Measurements from ENCODE around the gene GNB1L. TPM values are rescaled to one million over a fixed set of nuclear protein-coding genes. Genes with fewer than 3 reads are reported as not detected.

The GNB1L gene
- total RNA-seq, 1 experiment from 2014 or later: 12.2 TPM

GRCh38 chr22:19764636-19765476, 89.8 kb downstream of the GNB1L start:
- Histone ChIP-seq H3K4me3 (ENCODE audit: low read depth in 2 of 2, low read length in 2 of 2) (no peak overlapping the region), H3K27ac (ENCODE audit: low read length) (peak overlapping the region; percentile 76), H3K9me3 (ENCODE audit: control insufficient read depth, insufficient read depth, low read depth, low read length) (no peaks in the 10 kb centered on the region), H3K4me1 (ENCODE audit: control insufficient read depth, insufficient read depth, low read length) (peaks cover 20% of the 10 kb centered on the region), H3K36me3 (ENCODE audit: control insufficient read depth, insufficient read depth, low read length) (no peaks in the 10 kb centered on the region; the same call in 1 of the 2 replicates), H3K27me3 (ENCODE audit: control insufficient read depth, insufficient read depth, low read length) (no peaks in the 10 kb centered on the region)
- BruUV-seq (replicated peaks): no TSS peak
- TF ChIP-seq POLR2AphosphoS5 (IDR thresholded peaks at IDR 0.05; ENCODE audit: low read depth, low read length) (no peak), TCF7L2 (IDR thresholded peaks at IDR 0.05; ENCODE audit: low read depth, low read length) (no peak), REST (IDR thresholded peaks at IDR 0.05; ENCODE audit: insufficient read depth in 1 of 2, low read depth in 2 of 2, low read length in 1 of 2) (no peak), SIN3A (IDR thresholded peaks at IDR 0.05; ENCODE audit: borderline replicate concordance, insufficient read depth, low read depth, low read length) (no peak), CTCF (IDR thresholded peaks at IDR 0.05) (no peak)
- in situ Hi-C loops (cut with HindIII; ENCODE audit: low pct_unique_long_range_greater_than_20kb, low sequenced_read_pairs) (no loop called here), intact Hi-C loops (cut with micrococcal nuclease; ENCODE audit: unreplicated experiment) (no loop called here)
- ChIA-PET CTCF (interaction anchor here (0.5 kb wide), 1 partner anchor 438 kb away, joined by 8 read pairs; no protein-coding TSS in a partner anchor), POLR2A (no interaction called here)
- ATAC-seq (no peak), DNase-seq (ENCODE audit: low read depth, low spot score) (no peak)

GRCh38 chr22:19764299-19764593, 90.4 kb downstream of the GNB1L start:
- Histone ChIP-seq H3K36me3 (ENCODE audit: control insufficient read depth, insufficient read depth, low read length) (no peaks in the 10 kb centered on the region; the same call in 1 of the 2 replicates), H3K4me3 (ENCODE audit: low read depth in 2 of 2, low read length in 2 of 2) (no peak overlapping the region), H3K27me3 (ENCODE audit: control insufficient read depth, insufficient read depth, low read length) (no peaks in the 10 kb centered on the region), H3K27ac (ENCODE audit: low read length) (peak overlapping the region; percentile 76; the same call in 1 of the 2 replicates), H3K4me1 (ENCODE audit: control insufficient read depth, insufficient read depth, low read length) (peaks cover 20% of the 10 kb centered on the region), H3K9me3 (ENCODE audit: control insufficient read depth, insufficient read depth, low read depth, low read length) (no peaks in the 10 kb centered on the region)
- no peak for DNase-seq (ENCODE audit: low read depth, low spot score)
- in situ Hi-C loops (cut with HindIII; ENCODE audit: low pct_unique_long_range_greater_than_20kb, low sequenced_read_pairs): no loop called here
- TF ChIP-seq REST (IDR thresholded peaks at IDR 0.05; ENCODE audit: insufficient read depth in 1 of 2, low read depth in 2 of 2, low read length in 1 of 2): no peak
- TF ChIP-seq TCF7L2 (IDR thresholded peaks at IDR 0.05; ENCODE audit: low read depth, low read length): no peak
- no peak for TF ChIP-seq SIN3A (IDR thresholded peaks at IDR 0.05; ENCODE audit: borderline replicate concordance, insufficient read depth, low read depth, low read length)
- no peak for TF ChIP-seq POLR2AphosphoS5 (IDR thresholded peaks at IDR 0.05; ENCODE audit: low read depth, low read length)
- TF ChIP-seq CTCF (IDR thresholded peaks at IDR 0.05): no peak
- ATAC-seq: no peak
- ChIA-PET POLR2A (no interaction called here), CTCF (interaction anchor here (0.5 kb wide), 1 partner anchor 437 kb away, joined by 8 read pairs; no protein-coding TSS in a partner anchor)
- intact Hi-C loops (cut with micrococcal nuclease; ENCODE audit: unreplicated experiment): no loop called here
- no TSS peak for BruUV-seq (replicated peaks)

Measured in Panc1 (cell line).